ENCODE results near the gene DENND1B. TPM values are rescaled to one million over a fixed set of nuclear protein-coding genes. Genes with fewer than 3 reads are reported as not detected.

DENND1B gene
- total and polyA plus RNA-seq, 2 of the 8 experiments (the other 6 are each of a cell fraction or from before 2014, with no cell fraction given): 0.74 to 3.3 TPM

DNA sequence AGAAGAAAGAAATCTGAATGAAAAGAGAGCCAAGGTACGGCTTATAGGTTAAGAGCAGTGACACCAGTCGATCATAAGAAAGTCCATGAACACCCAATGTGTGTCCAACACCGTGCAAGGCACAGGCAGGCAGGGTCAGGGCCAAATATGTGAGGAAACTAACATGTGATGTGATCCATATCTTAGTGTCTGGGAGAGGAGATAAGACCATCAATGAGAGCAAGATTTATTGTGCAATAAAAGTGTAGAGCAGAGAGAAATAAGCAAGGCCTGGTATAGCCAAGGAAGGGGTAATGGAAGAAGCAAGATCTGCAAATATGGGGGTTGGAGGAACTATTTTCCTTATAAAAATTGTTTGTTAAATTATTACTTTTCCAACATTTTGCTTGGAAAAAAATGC, 308.5 kb downstream of the DENND1B start (continued):
- TF ChIP-seq BCL11A (IDR thresholded peaks at IDR 0.05; ENCODE audit: low read depth in 2 of 2, low read length in 2 of 2) (no peak), GTF2F1 (IDR thresholded peaks at IDR 0.05; ENCODE audit: borderline replicate concordance, low read depth, low read length) (no peak), KDM1A (IDR thresholded peaks at IDR 0.05; ENCODE audit: borderline replicate concordance, low read length) (no peak), TEAD4 (IDR thresholded peaks at IDR 0.05; ENCODE audit: low read depth, low read length) (no peak)

Measured in H1 (cell line).